A549 (cell line): ENCODE measurements around the gene KRT33B.

Experiments
- GATA3 ChIP-seq: IDR thresholded peaks from 2 replicates; pipeline ENCODE4 v1.6.1; 2012; ENCODE audit warnings: borderline replicate concordance
- POLR2A ChIP-seq: IDR thresholded peaks from 2 replicates; pipeline ENCODE4 v1.6.1; 2012; ENCODE audit warnings: mild to moderate bottlenecking, low read length
- RCOR1 ChIP-seq: fragments of 150-350 bp; IDR thresholded peaks from 2 replicates; pipeline ENCODE4 v1.6.1; 2014; ENCODE audit warnings: antibody characterized with exemption, low read length, low read depth
- SREBF2 ChIP-seq: fragments of 450-650 bp; IDR thresholded peaks from 2 replicates; pipeline ENCODE4 v1.6.1; 2014; ENCODE audit warnings: mild to moderate bottlenecking, moderate library complexity
- TF ChIP-seq, protein P1 (sequence below): fragments of >200 bp; sonication (Bioruptor Twin); formaldehyde crosslinking; IDR thresholded peaks from 3 replicates; pipeline ENCODE4 v1.5.1; 2016

DNA sequence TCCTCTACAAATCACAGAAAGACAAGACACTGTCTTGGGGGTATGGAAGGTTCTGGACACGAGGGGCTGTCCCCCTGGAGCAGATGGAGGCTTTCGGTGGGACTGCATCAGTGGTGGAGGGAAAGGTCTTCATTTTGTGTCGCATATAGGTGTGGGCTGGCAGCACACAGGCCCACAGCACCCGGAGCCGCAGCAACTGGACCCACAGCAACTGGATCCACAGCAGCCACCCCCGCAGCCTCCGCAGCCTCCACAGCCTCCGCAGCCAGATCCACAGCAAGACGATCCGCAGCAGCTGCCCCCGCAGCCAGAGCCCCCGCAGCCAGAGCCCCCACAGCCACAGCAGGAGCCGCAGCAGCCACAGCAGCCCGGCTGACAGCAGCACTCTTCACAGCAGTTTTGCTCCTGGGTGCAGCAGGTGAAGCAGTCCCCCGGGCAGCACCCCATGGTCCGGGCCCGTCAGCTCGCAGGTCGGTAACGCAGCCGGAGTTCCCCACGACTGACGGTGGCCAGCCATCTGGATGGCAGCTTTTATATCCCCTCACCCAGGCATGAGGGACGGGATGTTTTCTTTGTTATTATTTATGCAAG lies 54.3 kb downstream of the KRT33B start, which contains the start of gene KRTAP17-1:
- no peak for TF ChIP-seq POLR2A
- TF ChIP-seq GATA3: no peak
- TF ChIP-seq, protein P1, sequence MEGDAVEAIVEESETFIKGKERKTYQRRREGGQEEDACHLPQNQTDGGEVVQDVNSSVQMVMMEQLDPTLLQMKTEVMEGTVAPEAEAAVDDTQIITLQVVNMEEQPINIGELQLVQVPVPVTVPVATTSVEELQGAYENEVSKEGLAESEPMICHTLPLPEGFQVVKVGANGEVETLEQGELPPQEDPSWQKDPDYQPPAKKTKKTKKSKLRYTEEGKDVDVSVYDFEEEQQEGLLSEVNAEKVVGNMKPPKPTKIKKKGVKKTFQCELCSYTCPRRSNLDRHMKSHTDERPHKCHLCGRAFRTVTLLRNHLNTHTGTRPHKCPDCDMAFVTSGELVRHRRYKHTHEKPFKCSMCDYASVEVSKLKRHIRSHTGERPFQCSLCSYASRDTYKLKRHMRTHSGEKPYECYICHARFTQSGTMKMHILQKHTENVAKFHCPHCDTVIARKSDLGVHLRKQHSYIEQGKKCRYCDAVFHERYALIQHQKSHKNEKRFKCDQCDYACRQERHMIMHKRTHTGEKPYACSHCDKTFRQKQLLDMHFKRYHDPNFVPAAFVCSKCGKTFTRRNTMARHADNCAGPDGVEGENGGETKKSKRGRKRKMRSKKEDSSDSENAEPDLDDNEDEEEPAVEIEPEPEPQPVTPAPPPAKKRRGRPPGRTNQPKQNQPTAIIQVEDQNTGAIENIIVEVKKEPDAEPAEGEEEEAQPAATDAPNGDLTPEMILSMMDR: no peak
- TF ChIP-seq SREBF2: no peak
- no peak for TF ChIP-seq RCOR1
